AG20443 (cell line): ENCODE measurements around the gene RAP1GAP.

Source experiments
- DNase-seq: peaks from one replicate; pipeline ENCODE4 v3.0.0; 2012; ENCODE audit warnings: low spot score, mixed read lengths

RAP1GAP gene

GRCh38 chr1:21662426-21663247 lies 6.5 kb downstream of the RAP1GAP start:
- no peak for DNase-seq

GRCh38 chr1:21661886-21662285 lies 7.3 kb downstream of the RAP1GAP start:
- no peak for DNase-seq

GRCh38 chr1:21659924-21660326 lies 9.2 kb downstream of the RAP1GAP start:
- DNase-seq = no peak

- peak; percentile 96 for DNase-seq
These were observed 9.8 kb downstream of the RAP1GAP start for GRCh38 chr1:21659099-21659923.

GRCh38 chr1:21657456-21658190 lies 11.5 kb downstream of the RAP1GAP start:
- no peak for DNase-seq

GRCh38 chr1:21655748-21656147 lies 13.4 kb downstream of the RAP1GAP start:
- no peak for DNase-seq

- no peak for DNase-seq
These were observed 13.9 kb downstream of the RAP1GAP start for GRCh38 chr1:21655259-21655658.

- no peak for DNase-seq
These were observed 14.9 kb downstream of the RAP1GAP start for GRCh38 chr1:21654209-21654608.

GRCh38 chr1:21653744-21654100 lies 15.4 kb downstream of the RAP1GAP start:
- DNase-seq = peak; percentile 10

- DNase-seq = peak; percentile 13
These were observed 16.0 kb downstream of the RAP1GAP start for GRCh38 chr1:21652937-21653743.

GRCh38 chr1:21652101-21652936 lies 16.8 kb downstream of the RAP1GAP start:
- DNase-seq = no peak

- peak; percentile 52 for DNase-seq
These were observed 17.7 kb downstream of the RAP1GAP start for GRCh38 chr1:21651214-21652042.

GRCh38 chr1:21650400-21650799 lies 18.8 kb downstream of the RAP1GAP start:
- no peak for DNase-seq

GRCh38 chr1:21649315-21649714 lies 19.8 kb downstream of the RAP1GAP start:
- DNase-seq = no peak

GRCh38 chr1:21648791-21649190 lies 20.4 kb downstream of the RAP1GAP start:
- DNase-seq = no peak

GRCh38 chr1:21648352-21648730 lies 20.8 kb downstream of the RAP1GAP start:
- no peak for DNase-seq

GRCh38 chr1:21647431-21648351 lies 21.5 kb downstream of the RAP1GAP start:
- DNase-seq = peak; percentile 76

GRCh38 chr1:21645550-21645949 lies 23.6 kb downstream of the RAP1GAP start:
- no peak for DNase-seq

GRCh38 chr1:21644906-21645305 lies 24.3 kb downstream of the RAP1GAP start:
- no peak for DNase-seq
